Measurements from ENCODE around the gene ZBTB8A.

GRCh38 chr1:32622806-32623681, 83.8 kb downstream of the ZBTB8A start:
- TF ChIP-seq POLR2AphosphoS5 (IDR thresholded peaks at IDR 0.05) (no peak), CTCF (IDR thresholded peaks at IDR 0.05) (no peak), POLR2A (IDR thresholded peaks at IDR 0.05) (no peak)

Measured in breast epithelium (tissue), 3 donors.